Activated B cell treated with CpG ODN at 0.5 μM for 24 hours (primary cell): ENCODE data around the gene EPHA8. TPM values are rescaled to one million over a fixed set of nuclear protein-coding genes. Genes with fewer than 3 reads are reported as not detected.

Experiments
- ATAC-seq: fragments of 200-7000 bp; cut with Tn5 transposase; one replicate; pipeline ENCODE4 v1.10.0; 2021; ENCODE audit warnings: low read depth, mild to moderate bottlenecking, moderate library complexity
- CTCF ChIA-PET: fragments of 350-600 bp; sonication (Branson Sonifier 250); formaldehyde crosslinking; loops from one replicate; lab custom pipeline; 2021; ENCODE audit warnings: antibody characterized with exemption; lab: Charles Lee
- POLR2A ChIA-PET: fragments of 350-600 bp; sonication (Branson Sonifier 250); formaldehyde crosslinking; loops from one replicate; lab custom pipeline; 2021; ENCODE audit warnings: antibody characterized with exemption; lab: Charles Lee
- DNase-seq: peaks from one replicate; pipeline ENCODE4 v3.0.0; 2022
- H3K27ac Mint-ChIP-seq: one replicate; pipeline ENCODE4 v1.8.0; 2020; ENCODE audit warnings: mixed read lengths
- H3K27me3 Mint-ChIP-seq: one replicate; pipeline ENCODE4 v1.8.0; 2021; ENCODE audit warnings: mixed read lengths
- H3K36me3 Mint-ChIP-seq: one replicate; pipeline ENCODE4 v1.8.0; 2021; ENCODE audit warnings: low read depth, mixed read lengths
- H3K4me1 Mint-ChIP-seq: one replicate; pipeline ENCODE4 v1.8.0; 2021; ENCODE audit warnings: mixed read lengths
- H3K4me3 Mint-ChIP-seq: one replicate; pipeline ENCODE4 v1.8.0; 2020; ENCODE audit warnings: mild to moderate bottlenecking, mixed read lengths
- H3K9me3 Mint-ChIP-seq: one replicate; pipeline ENCODE4 v1.8.0; 2020; ENCODE audit warnings: mixed read lengths
- CTCF ChIP-seq: fragments of 200-600 bp; IDR thresholded peaks from one replicate; pipeline ENCODE4 v1.8.0; 2022; ENCODE audit warnings: antibody characterized with exemption, mild to moderate bottlenecking
- intact Hi-C: fragments of 100-400 bp; cut with micrococcal nuclease; formaldehyde crosslinking; loops from one replicate; pipeline ENCODE4 v1.15.1; 2024
- total RNA-seq: library from RNA; stranded (reverse); gene quantifications from 2 replicates; pipeline ENCODE4 v1.2.3, GENCODE V29; 2022

EPHA8 gene
- total RNA-seq, 1 donor from 2014 or later: not detected

GRCh38 chr1:22526098-22526497, 37.2 kb upstream of the EPHA8 start:
- ATAC-seq (no peak), DNase-seq (no peak)
- no peaks in the 10 kb centered on the region for H3K27me3 Mint-ChIP-seq
- no peaks in the 10 kb centered on the region for H3K4me1 Mint-ChIP-seq
- H3K36me3 Mint-ChIP-seq: peaks cover 84% of the 10 kb centered on the region
- no peak overlapping the region for H3K4me3 Mint-ChIP-seq
- ChIA-PET CTCF (no interaction called here), POLR2A (no interaction called here)
- intact Hi-C loops: no loop called here
- no peak for TF ChIP-seq CTCF
- H3K9me3 Mint-ChIP-seq: no peaks in the 10 kb centered on the region
- H3K27ac Mint-ChIP-seq: no peak overlapping the region

- H3K27me3 Mint-ChIP-seq: no peaks in the 10 kb centered on the region
- ChIA-PET POLR2A (no interaction called here), CTCF (no interaction called here)
- intact Hi-C loops: no loop called here
- DNase-seq (no peak), ATAC-seq (no peak)
- H3K9me3 Mint-ChIP-seq: no peaks in the 10 kb centered on the region
- H3K27ac Mint-ChIP-seq: no peak overlapping the region
- no peak overlapping the region for H3K4me3 Mint-ChIP-seq
- H3K4me1 Mint-ChIP-seq: no peaks in the 10 kb centered on the region
- TF ChIP-seq CTCF: no peak
- peaks cover 80% of the 10 kb centered on the region for H3K36me3 Mint-ChIP-seq
These were observed 36.6 kb upstream of the EPHA8 start for GRCh38 chr1:22526677-22527076.

GRCh38 chr1:22527122-22527521, 36.2 kb upstream of the EPHA8 start:
- H3K27ac Mint-ChIP-seq: no peak overlapping the region
- peaks cover 76% of the 10 kb centered on the region for H3K36me3 Mint-ChIP-seq
- no peaks in the 10 kb centered on the region for H3K27me3 Mint-ChIP-seq
- ChIA-PET POLR2A (no interaction called here), CTCF (no interaction called here)
- no peaks in the 10 kb centered on the region for H3K9me3 Mint-ChIP-seq
- ATAC-seq (no peak), DNase-seq (no peak)
- TF ChIP-seq CTCF: no peak
- H3K4me3 Mint-ChIP-seq: no peak overlapping the region
- intact Hi-C loops: no loop called here
- no peaks in the 10 kb centered on the region for H3K4me1 Mint-ChIP-seq

- CTCF ChIA-PET: no interaction called here
- DNase-seq (no peak), ATAC-seq (no peak)
- H3K36me3 Mint-ChIP-seq: peaks cover 75% of the 10 kb centered on the region
- no peak overlapping the region for H3K27ac Mint-ChIP-seq
- POLR2A ChIA-PET: no interaction called here
- H3K9me3 Mint-ChIP-seq: no peaks in the 10 kb centered on the region
- no peaks in the 10 kb centered on the region for H3K27me3 Mint-ChIP-seq
- intact Hi-C loops: no loop called here
- no peaks in the 10 kb centered on the region for H3K4me1 Mint-ChIP-seq
- TF ChIP-seq CTCF: no peak
- no peak overlapping the region for H3K4me3 Mint-ChIP-seq
These were observed 35.6 kb upstream of the EPHA8 start for GRCh38 chr1:22527555-22528296.

- no peak for TF ChIP-seq CTCF
- DNase-seq (no peak), ATAC-seq (no peak)
- ChIA-PET CTCF (no interaction called here), POLR2A (no interaction called here)
- Mint-ChIP-seq H3K36me3 (peaks cover 75% of the 10 kb centered on the region), H3K27me3 (no peaks in the 10 kb centered on the region), H3K27ac (no peak overlapping the region), H3K4me3 (no peak overlapping the region), H3K9me3 (no peaks in the 10 kb centered on the region), H3K4me1 (no peaks in the 10 kb centered on the region)
- intact Hi-C loops: no loop called here
These were observed 34.8 kb upstream of the EPHA8 start for GRCh38 chr1:22528451-22528850.
